Lower lobe of right lung (tissue), 2 donors: ENCODE measurements around the gene SORBS2. TPM values are rescaled to one million over a fixed set of nuclear protein-coding genes. Genes with fewer than 3 reads are reported as not detected.
A peak's percentile ranks its signal among the peaks of the same experiment; 100 is the strongest.

Experiments
- ATAC-seq, 2 donors: fragments of 200-7000 bp; cut with Tn5 transposase; one replicate each; pipeline ENCODE4 v1.9.1; 2020 to 2022; ENCODE audit warnings: mild to moderate bottlenecking in 2 of 2, moderate library complexity in 2 of 2
- DNase-seq: peaks from one replicate; pipeline ENCODE4 v3.0.0-alpha.2; 2020
- H3K27ac ChIP-seq: fragments of 200-600 bp; one replicate; pipeline ENCODE4 v1.8.0; 2022
- H3K27me3 ChIP-seq: fragments of 200-600 bp; one replicate; pipeline ENCODE4 v1.8.0; 2022; ENCODE audit warnings: low read depth
- H3K36me3 ChIP-seq: fragments of 200-600 bp; one replicate; pipeline ENCODE4 v1.8.0; 2022; ENCODE audit warnings: mild to moderate bottlenecking
- H3K4me1 ChIP-seq: fragments of 200-600 bp; one replicate; pipeline ENCODE4 v1.8.0; 2022
- H3K4me3 ChIP-seq: fragments of 200-600 bp; one replicate; pipeline ENCODE4 v1.8.0; 2022; ENCODE audit warnings: mild to moderate bottlenecking
- H3K9me3 ChIP-seq: fragments of 200-600 bp; one replicate; pipeline ENCODE4 v1.8.0; 2022
- CTCF ChIP-seq: fragments of 200-600 bp; IDR thresholded peaks from one replicate; pipeline ENCODE4 v1.8.0; 2022; ENCODE audit warnings: antibody characterized with exemption, mild to moderate bottlenecking
- intact Hi-C: fragments of 100-400 bp; cut with DNase I; formaldehyde crosslinking; loops from one replicate; pipeline ENCODE4 v1.11.0; 2022
- total RNA-seq: library from RNA; stranded (reverse); fragmentation: NEBNext Ultra II Directional; extraction: Animal tissue kit (Norgen Biotek cat#: 25700); gene quantifications from one replicate; pipeline ENCODE4 v1.2.1, GENCODE V29; 2021
- donor health status: DM: no; HTN: yes; CAD: no; lungs with severe emphysema.

SORBS2 gene
- total RNA-seq, 1 donor from 2014 or later, result 49.3 TPM

GRCh38 chr4:185546335-185546734, 265.7 kb downstream of the SORBS2 start:
- DNase-seq (no peak), ATAC-seq (no peak)
- no peaks in the 10 kb centered on the region for H3K36me3 ChIP-seq
- H3K4me1 ChIP-seq, result no peaks in the 10 kb centered on the region
- no peaks in the 10 kb centered on the region for H3K27me3 ChIP-seq
- intact Hi-C loops, result no loop called here
- H3K4me3 ChIP-seq, result no peak overlapping the region
- no peak overlapping the region for H3K27ac ChIP-seq
- no peak for TF ChIP-seq CTCF
- no peaks in the 10 kb centered on the region for H3K9me3 ChIP-seq

- TF ChIP-seq CTCF, result no peak
- Histone ChIP-seq H3K4me1 (no peaks in the 10 kb centered on the region), H3K4me3 (no peak overlapping the region), H3K27me3 (no peaks in the 10 kb centered on the region), H3K36me3 (no peaks in the 10 kb centered on the region), H3K27ac (no peak overlapping the region), H3K9me3 (no peaks in the 10 kb centered on the region)
- intact Hi-C loops, result no loop called here
- ATAC-seq (peak; percentile 75 to 82), DNase-seq (no peak)
Measured at GRCh38 chr4:185542626-185543315, 269.2 kb downstream of the SORBS2 start.

- Histone ChIP-seq H3K27ac (no peak overlapping the region), H3K9me3 (no peaks in the 10 kb centered on the region), H3K4me3 (no peak overlapping the region), H3K36me3 (no peaks in the 10 kb centered on the region), H3K27me3 (no peaks in the 10 kb centered on the region), H3K4me1 (no peaks in the 10 kb centered on the region)
- DNase-seq (no peak), ATAC-seq (peak; percentile 60 to 62)
- no peak for TF ChIP-seq CTCF
- intact Hi-C loops, result no loop called here
Measured at GRCh38 chr4:185541251-185541727, 270.7 kb downstream of the SORBS2 start.

- TF ChIP-seq CTCF, result no peak
- H3K9me3 ChIP-seq, result no peaks in the 10 kb centered on the region
- intact Hi-C loops, result no loop called here
- no peak overlapping the region for H3K4me3 ChIP-seq
- H3K36me3 ChIP-seq, result no peaks in the 10 kb centered on the region
- DNase-seq, result no peak
- H3K27me3 ChIP-seq, result no peaks in the 10 kb centered on the region
- no peaks in the 10 kb centered on the region for H3K4me1 ChIP-seq
- no peak overlapping the region for H3K27ac ChIP-seq
- no peak for ATAC-seq
Measured at GRCh38 chr4:185540487-185541120, 271.4 kb downstream of the SORBS2 start.

- H3K36me3 ChIP-seq, result no peaks in the 10 kb centered on the region
- ATAC-seq (no peak), DNase-seq (no peak)
- intact Hi-C loops, result no loop called here
- H3K4me3 ChIP-seq, result no peak overlapping the region
- no peak for TF ChIP-seq CTCF
- H3K9me3 ChIP-seq, result no peaks in the 10 kb centered on the region
- peaks cover 4% of the 10 kb centered on the region for H3K27me3 ChIP-seq
- H3K4me1 ChIP-seq, result no peaks in the 10 kb centered on the region
- no peak overlapping the region for H3K27ac ChIP-seq
Measured at GRCh38 chr4:185540040-185540439, 272.0 kb downstream of the SORBS2 start.
